ENCODE measurements around the gene SPPL3.

The SPPL3 gene

GRCh38 chr12:120930032-120930431 lies 25.9 kb upstream of the SPPL3 start:
- Histone ChIP-seq H3K27ac (ENCODE audit: low read depth, low read length) (no peak overlapping the region), H3K36me3 (ENCODE audit: low read length) (no peaks in the 10 kb centered on the region), H3K9me2 (replicated peaks; ENCODE audit: insufficient read depth, low read length) (no peaks in the 10 kb centered on the region)

GRCh38 chr12:120928864-120929652 lies 24.9 kb upstream of the SPPL3 start:
- Histone ChIP-seq H3K79me2 (ENCODE audit: insufficient read depth, low read length) (no peaks in the 10 kb centered on the region), H3K4me3 (ENCODE audit: insufficient read depth, low read length, poor library complexity, severe bottlenecking) (no peak overlapping the region), H3K27ac (ENCODE audit: low read depth, low read length) (no peak overlapping the region), H3K27me3 (ENCODE audit: low read length) (no peaks in the 10 kb centered on the region), H3K4me2 (ENCODE audit: low read depth, low read length, poor library complexity, severe bottlenecking) (no peak overlapping the region), H3K9me2 (replicated peaks; ENCODE audit: insufficient read depth, low read length) (no peaks in the 10 kb centered on the region), H2AFZ (ENCODE audit: low read depth, low read length, severe bottlenecking) (no peak overlapping the region), H3K36me3 (ENCODE audit: low read length) (no peaks in the 10 kb centered on the region), H3K9me3 (ENCODE audit: insufficient read depth, low read length) (no peaks in the 10 kb centered on the region), H4K20me1 (ENCODE audit: low read depth, low read length) (no peaks in the 10 kb centered on the region), H3K9ac (ENCODE audit: low read length) (no peak overlapping the region), H3F3A (ENCODE audit: insufficient read depth) (no peaks in the 10 kb centered on the region)
- no peak for TF ChIP-seq CTCF (IDR thresholded peaks at IDR 0.05; ENCODE audit: insufficient read depth, low read length, poor library complexity, severe bottlenecking)

More at GRCh38 chr12:120930032-120930431, 25.9 kb upstream of the SPPL3 start:
- TF ChIP-seq CTCF (IDR thresholded peaks at IDR 0.05; ENCODE audit: insufficient read depth, low read length, poor library complexity, severe bottlenecking) (no peak), EZH2phosphoT487 (conservative IDR thresholded peaks at IDR 0.05; ENCODE audit: low read length) (no peak)
- H3K9ac ChIP-seq (ENCODE audit: low read length): no peak overlapping the region
- H3K4me2 ChIP-seq (ENCODE audit: low read depth, low read length, poor library complexity, severe bottlenecking): no peak overlapping the region
- no peaks in the 10 kb centered on the region for H3K9me3 ChIP-seq (ENCODE audit: insufficient read depth, low read length)
- no peak overlapping the region for H2AFZ ChIP-seq (ENCODE audit: low read depth, low read length, severe bottlenecking)
- no peaks in the 10 kb centered on the region for H3F3A ChIP-seq (ENCODE audit: insufficient read depth)
- no peak overlapping the region for H3K4me3 ChIP-seq (ENCODE audit: insufficient read depth, low read length, poor library complexity, severe bottlenecking)
- H3K27me3 ChIP-seq (ENCODE audit: low read length): no peaks in the 10 kb centered on the region
- no peaks in the 10 kb centered on the region for H4K20me1 ChIP-seq (ENCODE audit: low read depth, low read length)
- no peaks in the 10 kb centered on the region for H3K79me2 ChIP-seq (ENCODE audit: insufficient read depth, low read length)

GRCh38 chr12:120925740-120926563 lies 21.8 kb upstream of the SPPL3 start:
- no peaks in the 10 kb centered on the region for H3K36me3 ChIP-seq (ENCODE audit: low read length)
- no peak overlapping the region for H3K4me2 ChIP-seq (ENCODE audit: low read depth, low read length, poor library complexity, severe bottlenecking)
- TF ChIP-seq EZH2phosphoT487 (conservative IDR thresholded peaks at IDR 0.05; ENCODE audit: low read length) (no peak), CTCF (IDR thresholded peaks at IDR 0.05; ENCODE audit: insufficient read depth, low read length, poor library complexity, severe bottlenecking) (no peak)
- no peaks in the 10 kb centered on the region for H3K9me3 ChIP-seq (ENCODE audit: insufficient read depth, low read length)
- H4K20me1 ChIP-seq (ENCODE audit: low read depth, low read length): no peaks in the 10 kb centered on the region
- H3K27me3 ChIP-seq (ENCODE audit: low read length): no peaks in the 10 kb centered on the region
- no peaks in the 10 kb centered on the region for H3K9me2 ChIP-seq (replicated peaks; ENCODE audit: insufficient read depth, low read length)
- H3K4me3 ChIP-seq (ENCODE audit: insufficient read depth, low read length, poor library complexity, severe bottlenecking): no peak overlapping the region
- no peaks in the 10 kb centered on the region for H3K79me2 ChIP-seq (ENCODE audit: insufficient read depth, low read length)
- no peak overlapping the region for H3K27ac ChIP-seq (ENCODE audit: low read depth, low read length)
- H2AFZ ChIP-seq (ENCODE audit: low read depth, low read length, severe bottlenecking): no peak overlapping the region
- H3F3A ChIP-seq (ENCODE audit: insufficient read depth): no peaks in the 10 kb centered on the region
- no peak overlapping the region for H3K9ac ChIP-seq (ENCODE audit: low read length)
